ENCODE results near the gene GPR173. TPM values are rescaled to one million over a fixed set of nuclear protein-coding genes. Genes with fewer than 3 reads are reported as not detected.

The GPR173 gene
- total and polyA plus RNA-seq, 2 donors: 1.5 to 5.6 TPM

- H3K4me1 ChIP-seq (ENCODE audit: insufficient read depth): no peaks in the 10 kb centered on the region
- DNase-seq (ENCODE audit: extremely low spot score): no peak
- H3K4me3 ChIP-seq (ENCODE audit: low read depth, low read length): no peak overlapping the region
- no peak overlapping the region for H3K27ac ChIP-seq (ENCODE audit: low read depth)
- no peaks in the 10 kb centered on the region for H3K36me3 ChIP-seq (ENCODE audit: insufficient read depth)
- whole genome bisulfite sequencing: 68% methylated on average over 4 of the region's 4 CpGs
Observed at GRCh38 chrX:53039236-53039635, 9.4 kb upstream of the GPR173 start.

- DNase-seq (ENCODE audit: extremely low spot score): no peak
- Histone ChIP-seq H3K4me1 (ENCODE audit: insufficient read depth) (no peaks in the 10 kb centered on the region), H3K27ac (ENCODE audit: low read depth) (no peak overlapping the region), H3K36me3 (ENCODE audit: insufficient read depth) (no peaks in the 10 kb centered on the region), H3K4me3 (ENCODE audit: low read depth, low read length) (no peak overlapping the region)
- 41% methylated on average over 5 of the region's 5 CpGs for whole genome bisulfite sequencing
Observed at GRCh38 chrX:53044995-53045394, 3.6 kb upstream of the GPR173 start.

GRCh38 chrX:53047228-53047627 lies 1.4 kb upstream of the GPR173 start:
- H3K27ac ChIP-seq (ENCODE audit: low read depth): no peak overlapping the region
- H3K36me3 ChIP-seq (ENCODE audit: insufficient read depth): no peaks in the 10 kb centered on the region
- no peak for DNase-seq (ENCODE audit: extremely low spot score)
- 91% methylated on average over 6 of the region's 6 CpGs for WGBS
- H3K4me3 ChIP-seq (ENCODE audit: low read depth, low read length): no peak overlapping the region
- H3K4me1 ChIP-seq (ENCODE audit: insufficient read depth): no peaks in the 10 kb centered on the region

GRCh38 chrX:53049127-53049517 lies 533 bp downstream of the GPR173 start:
- no peaks in the 10 kb centered on the region for H3K4me1 ChIP-seq (ENCODE audit: insufficient read depth)
- H3K4me3 ChIP-seq (ENCODE audit: low read depth, low read length): peak overlapping the region; percentile 44
- no peak overlapping the region for H3K27ac ChIP-seq (ENCODE audit: low read depth)
- H3K36me3 ChIP-seq (ENCODE audit: insufficient read depth): no peaks in the 10 kb centered on the region
- WGBS: 7% methylated on average over 8 of the region's 8 CpGs
- no peak for DNase-seq (ENCODE audit: extremely low spot score)

- 75% methylated on average over 6 of the region's 6 CpGs for WGBS
Observed at GRCh38 chrX:53050841-53051240, 2.3 kb downstream of the GPR173 start.

GRCh38 chrX:53055244-53055849 lies 6.8 kb downstream of the GPR173 start:
- H3K4me3 ChIP-seq (ENCODE audit: low read depth, low read length): no peak overlapping the region
- no peaks in the 10 kb centered on the region for H3K4me1 ChIP-seq (ENCODE audit: insufficient read depth)
- H3K27ac ChIP-seq (ENCODE audit: low read depth): no peak overlapping the region
- DNase-seq (ENCODE audit: extremely low spot score): no peak
- 92% methylated on average over 6 of the region's 6 CpGs for WGBS
- H3K36me3 ChIP-seq (ENCODE audit: insufficient read depth): no peaks in the 10 kb centered on the region

More at GRCh38 chrX:53050841-53051240, 2.3 kb downstream of the GPR173 start:
- Histone ChIP-seq H3K36me3 (ENCODE audit: insufficient read depth) (no peaks in the 10 kb centered on the region), H3K4me3 (ENCODE audit: low read depth, low read length) (no peak overlapping the region), H3K27ac (ENCODE audit: low read depth) (no peak overlapping the region), H3K4me1 (ENCODE audit: insufficient read depth) (no peaks in the 10 kb centered on the region)
- DNase-seq (ENCODE audit: extremely low spot score): no peak

- Histone ChIP-seq H3K36me3 (ENCODE audit: insufficient read depth) (no peaks in the 10 kb centered on the region), H3K27ac (ENCODE audit: low read depth) (no peak overlapping the region), H3K4me3 (ENCODE audit: low read depth, low read length) (no peak overlapping the region), H3K4me1 (ENCODE audit: insufficient read depth) (no peaks in the 10 kb centered on the region)
- DNase-seq (ENCODE audit: extremely low spot score): no peak
- 85% methylated on average over 5 of the region's 5 CpGs for WGBS
Observed at GRCh38 chrX:53056292-53056691, 7.7 kb downstream of the GPR173 start.

GRCh38 chrX:53065104-53065503 lies 16.5 kb downstream of the GPR173 start:
- 82% methylated on average over 1 of the region's 1 CpG for WGBS
- no peak for DNase-seq (ENCODE audit: extremely low spot score)
- Histone ChIP-seq H3K27ac (ENCODE audit: low read depth) (no peak overlapping the region), H3K4me1 (ENCODE audit: insufficient read depth) (no peaks in the 10 kb centered on the region), H3K4me3 (ENCODE audit: low read depth, low read length) (no peak overlapping the region), H3K36me3 (ENCODE audit: insufficient read depth) (no peaks in the 10 kb centered on the region)

GRCh38 chrX:53071064-53071463 lies 22.5 kb downstream of the GPR173 start:
- WGBS: 87% methylated on average over 10 of the region's 10 CpGs

GRCh38 chrX:53071604-53072417 lies 23.2 kb downstream of the GPR173 start:
- WGBS: 6% methylated on average over 31 of the region's 31 CpGs
- no peak for DNase-seq (ENCODE audit: extremely low spot score)
- peak overlapping the region; percentile 21 for H3K4me3 ChIP-seq (ENCODE audit: low read depth, low read length)
- H3K36me3 ChIP-seq (ENCODE audit: insufficient read depth): no peaks in the 10 kb centered on the region
- H3K27ac ChIP-seq (ENCODE audit: low read depth): peak overlapping the region; percentile 87
- no peaks in the 10 kb centered on the region for H3K4me1 ChIP-seq (ENCODE audit: insufficient read depth)

More at GRCh38 chrX:53071064-53071463, 22.5 kb downstream of the GPR173 start:
- no peak overlapping the region for H3K4me3 ChIP-seq (ENCODE audit: low read depth, low read length)
- H3K27ac ChIP-seq (ENCODE audit: low read depth): no peak overlapping the region
- no peaks in the 10 kb centered on the region for H3K36me3 ChIP-seq (ENCODE audit: insufficient read depth)
- no peaks in the 10 kb centered on the region for H3K4me1 ChIP-seq (ENCODE audit: insufficient read depth)
- no peak for DNase-seq (ENCODE audit: extremely low spot score)

- H3K36me3 ChIP-seq (ENCODE audit: insufficient read depth): no peaks in the 10 kb centered on the region
- no peak for DNase-seq (ENCODE audit: extremely low spot score)
- WGBS: 69% methylated on average over 9 of the region's 9 CpGs
- peak overlapping the region; percentile 87 for H3K27ac ChIP-seq (ENCODE audit: low read depth)
- no peak overlapping the region for H3K4me3 ChIP-seq (ENCODE audit: low read depth, low read length)
- no peaks in the 10 kb centered on the region for H3K4me1 ChIP-seq (ENCODE audit: insufficient read depth)
Observed at GRCh38 chrX:53072418-53073114, 24.0 kb downstream of the GPR173 start.

- no peak for DNase-seq (ENCODE audit: extremely low spot score)
- no peaks in the 10 kb centered on the region for H3K36me3 ChIP-seq (ENCODE audit: insufficient read depth)
- H3K27ac ChIP-seq (ENCODE audit: low read depth): peak overlapping the region; percentile 16
- 64% methylated on average over 5 of the region's 6 CpGs for WGBS
- no peaks in the 10 kb centered on the region for H3K4me1 ChIP-seq (ENCODE audit: insufficient read depth)
- H3K4me3 ChIP-seq (ENCODE audit: low read depth, low read length): no peak overlapping the region
Observed at GRCh38 chrX:53073115-53073586, 24.6 kb downstream of the GPR173 start.

- H3K36me3 ChIP-seq (ENCODE audit: insufficient read depth): no peaks in the 10 kb centered on the region
- 86% methylated on average over 7 of the region's 7 CpGs for WGBS
- no peak overlapping the region for H3K4me3 ChIP-seq (ENCODE audit: low read depth, low read length)
- DNase-seq (ENCODE audit: extremely low spot score): no peak
- no peak overlapping the region for H3K27ac ChIP-seq (ENCODE audit: low read depth)
- H3K4me1 ChIP-seq (ENCODE audit: insufficient read depth): no peaks in the 10 kb centered on the region
Observed at GRCh38 chrX:53075011-53075410, 26.4 kb downstream of the GPR173 start.

- no peak for DNase-seq (ENCODE audit: extremely low spot score)
- Histone ChIP-seq H3K27ac (ENCODE audit: low read depth) (no peak overlapping the region), H3K4me1 (ENCODE audit: insufficient read depth) (no peaks in the 10 kb centered on the region), H3K4me3 (ENCODE audit: low read depth, low read length) (no peak overlapping the region), H3K36me3 (ENCODE audit: insufficient read depth) (no peaks in the 10 kb centered on the region)
- 95% methylated on average over 21 of the region's 21 CpGs for WGBS
Observed at GRCh38 chrX:53076671-53077070, 28.1 kb downstream of the GPR173 start.

Data from urinary bladder (tissue), 4 donors.